Activated B cell treated with CpG ODN at 0.5 μM for 24 hours (primary cell): ENCODE data around the gene AGO3. TPM values are rescaled to one million over a fixed set of nuclear protein-coding genes. Genes with fewer than 3 reads are reported as not detected.

Experiments used
- ATAC-seq: fragments of 200-7000 bp; cut with Tn5 transposase; one replicate; pipeline ENCODE4 v1.10.0; 2021; ENCODE audit warnings: low read depth, mild to moderate bottlenecking, moderate library complexity
- CTCF ChIA-PET: fragments of 350-600 bp; sonication (Branson Sonifier 250); formaldehyde crosslinking; loops from one replicate; lab custom pipeline; 2021; ENCODE audit warnings: antibody characterized with exemption; lab: Charles Lee
- POLR2A ChIA-PET: fragments of 350-600 bp; sonication (Branson Sonifier 250); formaldehyde crosslinking; loops from one replicate; lab custom pipeline; 2021; ENCODE audit warnings: antibody characterized with exemption; lab: Charles Lee
- DNase-seq: peaks from one replicate; pipeline ENCODE4 v3.0.0; 2022
- H3K27ac Mint-ChIP-seq: one replicate; pipeline ENCODE4 v1.8.0; 2020; ENCODE audit warnings: mixed read lengths
- H3K27me3 Mint-ChIP-seq: one replicate; pipeline ENCODE4 v1.8.0; 2021; ENCODE audit warnings: mixed read lengths
- H3K36me3 Mint-ChIP-seq: one replicate; pipeline ENCODE4 v1.8.0; 2021; ENCODE audit warnings: low read depth, mixed read lengths
- H3K4me1 Mint-ChIP-seq: one replicate; pipeline ENCODE4 v1.8.0; 2021; ENCODE audit warnings: mixed read lengths
- H3K4me3 Mint-ChIP-seq: one replicate; pipeline ENCODE4 v1.8.0; 2020; ENCODE audit warnings: mild to moderate bottlenecking, mixed read lengths
- H3K9me3 Mint-ChIP-seq: one replicate; pipeline ENCODE4 v1.8.0; 2020; ENCODE audit warnings: mixed read lengths
- intact Hi-C: fragments of 100-400 bp; cut with micrococcal nuclease; formaldehyde crosslinking; loops from one replicate; pipeline ENCODE4 v1.15.1; 2024
- total RNA-seq: library from RNA; stranded (reverse); gene quantifications from 2 replicates; pipeline ENCODE4 v1.2.3, GENCODE V29; 2022
- TF ChIP-seq, protein P1 (sequence below): fragments of 200-600 bp; IDR thresholded peaks from one replicate; pipeline ENCODE4 v1.8.0; 2022; ENCODE audit warnings: antibody characterized with exemption, mild to moderate bottlenecking

The AGO3 gene
- total RNA-seq, 1 donor from 2014 or later: 37.2 TPM

DNA sequence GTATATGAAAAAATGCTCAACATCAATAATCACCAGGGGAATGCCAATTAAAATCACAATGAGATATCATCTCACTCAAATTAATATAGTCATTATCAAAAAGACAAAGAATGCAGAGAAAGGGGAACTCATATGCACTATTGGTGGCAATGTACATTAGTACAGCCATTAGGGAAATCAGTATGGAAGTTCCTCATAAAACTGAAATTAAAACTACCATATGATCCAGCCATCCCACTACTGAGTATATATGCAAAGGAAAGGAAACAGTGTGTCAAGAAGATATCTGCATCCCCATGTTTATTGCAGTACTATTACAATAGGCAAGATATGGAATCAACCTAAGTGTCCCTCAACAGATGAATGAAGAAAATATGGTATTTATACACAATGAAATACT, 120.9 kb downstream of the AGO3 start:
- Mint-ChIP-seq H3K27ac (no peak overlapping the region), H3K36me3 (peaks cover 52% of the 10 kb centered on the region), H3K4me1 (no peaks in the 10 kb centered on the region), H3K4me3 (no peak overlapping the region), H3K27me3 (no peaks in the 10 kb centered on the region), H3K9me3 (peaks cover 4% of the 10 kb centered on the region)
- POLR2A ChIA-PET: no interaction called here
- CTCF ChIA-PET: no interaction called here
- intact Hi-C loops: no loop called here
- ATAC-seq (no peak), DNase-seq (no peak)
- TF ChIP-seq, protein P1, sequence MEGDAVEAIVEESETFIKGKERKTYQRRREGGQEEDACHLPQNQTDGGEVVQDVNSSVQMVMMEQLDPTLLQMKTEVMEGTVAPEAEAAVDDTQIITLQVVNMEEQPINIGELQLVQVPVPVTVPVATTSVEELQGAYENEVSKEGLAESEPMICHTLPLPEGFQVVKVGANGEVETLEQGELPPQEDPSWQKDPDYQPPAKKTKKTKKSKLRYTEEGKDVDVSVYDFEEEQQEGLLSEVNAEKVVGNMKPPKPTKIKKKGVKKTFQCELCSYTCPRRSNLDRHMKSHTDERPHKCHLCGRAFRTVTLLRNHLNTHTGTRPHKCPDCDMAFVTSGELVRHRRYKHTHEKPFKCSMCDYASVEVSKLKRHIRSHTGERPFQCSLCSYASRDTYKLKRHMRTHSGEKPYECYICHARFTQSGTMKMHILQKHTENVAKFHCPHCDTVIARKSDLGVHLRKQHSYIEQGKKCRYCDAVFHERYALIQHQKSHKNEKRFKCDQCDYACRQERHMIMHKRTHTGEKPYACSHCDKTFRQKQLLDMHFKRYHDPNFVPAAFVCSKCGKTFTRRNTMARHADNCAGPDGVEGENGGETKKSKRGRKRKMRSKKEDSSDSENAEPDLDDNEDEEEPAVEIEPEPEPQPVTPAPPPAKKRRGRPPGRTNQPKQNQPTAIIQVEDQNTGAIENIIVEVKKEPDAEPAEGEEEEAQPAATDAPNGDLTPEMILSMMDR: no peak

DNA sequence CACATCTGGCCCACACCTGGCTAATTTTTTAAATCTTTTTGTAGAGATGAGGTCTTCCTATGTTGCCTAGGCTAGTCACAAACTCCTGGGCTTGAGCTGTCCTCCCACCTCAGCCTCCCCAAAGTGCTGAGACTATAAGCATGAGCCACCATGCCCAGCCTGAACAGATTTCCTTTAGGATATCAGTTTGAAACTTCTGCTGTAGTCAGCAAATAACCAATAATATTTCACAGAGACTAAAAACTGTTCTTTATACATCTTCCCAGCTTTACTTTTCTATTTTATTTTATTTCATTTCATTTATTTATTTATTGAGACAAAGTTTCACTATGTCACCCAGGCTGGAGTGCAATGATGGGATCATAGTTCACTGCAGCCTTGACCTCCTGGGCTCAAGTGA, 123.1 kb downstream of the AGO3 start:
- Mint-ChIP-seq H3K9me3 (no peaks in the 10 kb centered on the region), H3K4me3 (no peak overlapping the region), H3K4me1 (no peaks in the 10 kb centered on the region), H3K27me3 (no peaks in the 10 kb centered on the region), H3K36me3 (peaks cover 33% of the 10 kb centered on the region), H3K27ac (no peak overlapping the region)
- TF ChIP-seq, protein P1: no peak
- POLR2A ChIA-PET: no interaction called here
- CTCF ChIA-PET: no interaction called here
- no peak for ATAC-seq
- intact Hi-C loops: no loop called here
- no peak for DNase-seq

DNA sequence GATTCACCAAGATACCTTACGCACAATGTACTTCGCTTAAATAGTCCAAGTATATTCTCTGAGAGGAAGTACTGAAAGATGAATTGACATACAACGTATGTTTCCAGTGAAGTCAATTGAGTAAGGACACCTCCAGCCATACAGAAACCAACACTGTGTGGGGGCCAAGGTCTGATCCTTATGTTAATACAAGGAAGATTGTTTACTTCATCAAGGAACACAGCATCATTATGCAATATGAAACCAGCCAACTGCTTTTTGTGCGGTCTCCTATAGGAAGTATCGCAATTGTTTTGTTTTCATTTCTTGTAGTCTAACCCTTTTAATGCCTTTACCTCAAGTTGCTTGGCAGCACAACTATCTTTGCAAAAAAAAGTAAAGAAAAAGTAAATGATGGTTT, 124.8 kb downstream of the AGO3 start:
- CTCF ChIA-PET: no interaction called here
- H3K27me3 Mint-ChIP-seq: no peaks in the 10 kb centered on the region
- no peaks in the 10 kb centered on the region for H3K9me3 Mint-ChIP-seq
- DNase-seq: no peak
- intact Hi-C loops: no loop called here
- H3K4me3 Mint-ChIP-seq: no peak overlapping the region
- POLR2A ChIA-PET: no interaction called here
- H3K36me3 Mint-ChIP-seq: peaks cover 29% of the 10 kb centered on the region
- no peak overlapping the region for H3K27ac Mint-ChIP-seq
- H3K4me1 Mint-ChIP-seq: no peaks in the 10 kb centered on the region
- ATAC-seq: no peak
- TF ChIP-seq, protein P1: no peak

DNA sequence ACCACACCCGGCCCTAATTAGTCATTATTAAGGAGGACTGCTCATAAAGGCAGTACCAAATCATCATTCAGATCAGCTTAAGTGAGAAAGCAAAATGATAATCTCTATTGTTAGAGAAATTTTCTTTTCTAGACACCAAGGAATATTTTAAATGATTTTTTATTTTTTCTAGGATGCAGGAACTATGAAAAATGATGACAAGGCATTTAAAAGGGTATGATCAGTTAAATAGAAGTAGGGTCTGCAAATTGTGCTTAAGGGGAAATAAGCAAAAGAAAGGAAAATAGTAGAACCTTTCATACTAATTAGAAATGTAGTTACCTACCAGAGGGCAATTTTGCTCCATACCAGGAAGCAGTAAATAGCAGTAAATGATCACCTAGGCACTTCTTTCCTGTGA, 131.4 kb downstream of the AGO3 start:
- Mint-ChIP-seq H3K27ac (no peak overlapping the region), H3K4me3 (no peak overlapping the region), H3K4me1 (no peaks in the 10 kb centered on the region), H3K36me3 (peaks cover 6% of the 10 kb centered on the region), H3K27me3 (no peaks in the 10 kb centered on the region), H3K9me3 (no peaks in the 10 kb centered on the region)
- TF ChIP-seq, protein P1: no peak
- ChIA-PET POLR2A (no interaction called here), CTCF (no interaction called here)
- DNase-seq (no peak), ATAC-seq (no peak)
- intact Hi-C loops: no loop called here

DNA sequence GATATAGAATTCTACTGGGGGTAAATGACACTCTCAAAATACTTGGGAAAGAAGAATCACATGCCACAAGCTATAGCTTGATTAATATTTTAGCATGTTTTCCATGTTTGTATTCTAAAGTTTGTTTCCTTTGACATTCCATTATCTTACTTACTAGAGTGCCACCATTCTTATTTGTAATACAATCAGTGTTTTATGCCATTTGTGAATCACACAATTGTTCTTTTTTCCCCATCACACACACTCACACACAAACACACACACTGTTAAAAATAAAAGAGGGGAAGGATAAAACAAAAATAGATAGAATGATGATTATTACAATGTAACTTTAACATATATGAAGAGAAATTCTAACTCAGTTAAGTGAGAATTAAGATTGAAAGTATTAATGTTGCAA, 137.0 kb downstream of the AGO3 start:
- CTCF ChIA-PET: no interaction called here

More for the DNA sequence above, 137.0 kb downstream of the AGO3 start:
- Mint-ChIP-seq H3K27me3 (no peaks in the 10 kb centered on the region), H3K27ac (no peak overlapping the region), H3K4me1 (no peaks in the 10 kb centered on the region), H3K4me3 (no peak overlapping the region), H3K36me3 (no peaks in the 10 kb centered on the region), H3K9me3 (no peaks in the 10 kb centered on the region)
- TF ChIP-seq, protein P1: no peak
- intact Hi-C loops: no loop called here
- POLR2A ChIA-PET: no interaction called here
- ATAC-seq (no peak), DNase-seq (no peak)
